ENCODE data around the gene SLMAP.

SLMAP gene

DNA sequence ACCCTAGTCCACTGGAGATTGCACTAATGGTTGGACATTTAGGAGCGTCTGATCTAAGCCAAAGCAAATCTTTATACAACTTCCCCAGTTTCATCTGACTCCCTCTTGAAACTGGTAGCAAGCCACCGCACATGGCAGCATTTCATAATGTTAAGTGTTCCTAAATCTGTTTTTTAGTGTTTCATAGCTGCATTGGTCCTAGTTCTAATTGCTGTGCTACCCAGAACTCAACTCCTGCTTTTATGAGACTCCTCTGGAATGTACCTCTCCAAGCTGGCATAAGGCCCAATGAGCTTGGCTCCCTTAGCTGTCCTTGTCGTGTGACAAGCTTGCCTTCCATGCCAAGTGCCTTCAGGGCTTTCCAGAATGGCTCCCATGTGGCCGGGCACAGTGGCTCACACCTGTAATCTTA, 186.8 kb downstream of the SLMAP start:
- H3K27me3 ChIP-seq (ENCODE audit: insufficient read depth, poor library complexity, severe bottlenecking), result no peaks in the 10 kb centered on the region
- no peak for DNase-seq (ENCODE audit: low read depth in 1 of 2, low spot score in 1 of 2)
- H3K4me3 ChIP-seq (replicated peaks; ENCODE audit: insufficient read depth, low read length), result no peak overlapping the region
- no peak overlapping the region for H3K27ac ChIP-seq (replicated peaks)
- TF ChIP-seq, protein P1, sequence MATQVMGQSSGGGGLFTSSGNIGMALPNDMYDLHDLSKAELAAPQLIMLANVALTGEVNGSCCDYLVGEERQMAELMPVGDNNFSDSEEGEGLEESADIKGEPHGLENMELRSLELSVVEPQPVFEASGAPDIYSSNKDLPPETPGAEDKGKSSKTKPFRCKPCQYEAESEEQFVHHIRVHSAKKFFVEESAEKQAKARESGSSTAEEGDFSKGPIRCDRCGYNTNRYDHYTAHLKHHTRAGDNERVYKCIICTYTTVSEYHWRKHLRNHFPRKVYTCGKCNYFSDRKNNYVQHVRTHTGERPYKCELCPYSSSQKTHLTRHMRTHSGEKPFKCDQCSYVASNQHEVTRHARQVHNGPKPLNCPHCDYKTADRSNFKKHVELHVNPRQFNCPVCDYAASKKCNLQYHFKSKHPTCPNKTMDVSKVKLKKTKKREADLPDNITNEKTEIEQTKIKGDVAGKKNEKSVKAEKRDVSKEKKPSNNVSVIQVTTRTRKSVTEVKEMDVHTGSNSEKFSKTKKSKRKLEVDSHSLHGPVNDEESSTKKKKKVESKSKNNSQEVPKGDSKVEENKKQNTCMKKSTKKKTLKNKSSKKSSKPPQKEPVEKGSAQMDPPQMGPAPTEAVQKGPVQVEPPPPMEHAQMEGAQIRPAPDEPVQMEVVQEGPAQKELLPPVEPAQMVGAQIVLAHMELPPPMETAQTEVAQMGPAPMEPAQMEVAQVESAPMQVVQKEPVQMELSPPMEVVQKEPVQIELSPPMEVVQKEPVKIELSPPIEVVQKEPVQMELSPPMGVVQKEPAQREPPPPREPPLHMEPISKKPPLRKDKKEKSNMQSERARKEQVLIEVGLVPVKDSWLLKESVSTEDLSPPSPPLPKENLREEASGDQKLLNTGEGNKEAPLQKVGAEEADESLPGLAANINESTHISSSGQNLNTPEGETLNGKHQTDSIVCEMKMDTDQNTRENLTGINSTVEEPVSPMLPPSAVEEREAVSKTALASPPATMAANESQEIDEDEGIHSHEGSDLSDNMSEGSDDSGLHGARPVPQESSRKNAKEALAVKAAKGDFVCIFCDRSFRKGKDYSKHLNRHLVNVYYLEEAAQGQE (IDR thresholded peaks at IDR 0.05; ENCODE audit: insufficient replicate concordance, low read depth), result no peak
- no peak for TF ChIP-seq POLR2AphosphoS5 (IDR thresholded peaks at IDR 0.05; ENCODE audit: low read depth)
- TF ChIP-seq GABPA (IDR thresholded peaks at IDR 0.05; ENCODE audit: low read depth), result no peak
- no peak for TF ChIP-seq SPI1 (IDR thresholded peaks at IDR 0.05; ENCODE audit: borderline replicate concordance, low read depth)

DNA sequence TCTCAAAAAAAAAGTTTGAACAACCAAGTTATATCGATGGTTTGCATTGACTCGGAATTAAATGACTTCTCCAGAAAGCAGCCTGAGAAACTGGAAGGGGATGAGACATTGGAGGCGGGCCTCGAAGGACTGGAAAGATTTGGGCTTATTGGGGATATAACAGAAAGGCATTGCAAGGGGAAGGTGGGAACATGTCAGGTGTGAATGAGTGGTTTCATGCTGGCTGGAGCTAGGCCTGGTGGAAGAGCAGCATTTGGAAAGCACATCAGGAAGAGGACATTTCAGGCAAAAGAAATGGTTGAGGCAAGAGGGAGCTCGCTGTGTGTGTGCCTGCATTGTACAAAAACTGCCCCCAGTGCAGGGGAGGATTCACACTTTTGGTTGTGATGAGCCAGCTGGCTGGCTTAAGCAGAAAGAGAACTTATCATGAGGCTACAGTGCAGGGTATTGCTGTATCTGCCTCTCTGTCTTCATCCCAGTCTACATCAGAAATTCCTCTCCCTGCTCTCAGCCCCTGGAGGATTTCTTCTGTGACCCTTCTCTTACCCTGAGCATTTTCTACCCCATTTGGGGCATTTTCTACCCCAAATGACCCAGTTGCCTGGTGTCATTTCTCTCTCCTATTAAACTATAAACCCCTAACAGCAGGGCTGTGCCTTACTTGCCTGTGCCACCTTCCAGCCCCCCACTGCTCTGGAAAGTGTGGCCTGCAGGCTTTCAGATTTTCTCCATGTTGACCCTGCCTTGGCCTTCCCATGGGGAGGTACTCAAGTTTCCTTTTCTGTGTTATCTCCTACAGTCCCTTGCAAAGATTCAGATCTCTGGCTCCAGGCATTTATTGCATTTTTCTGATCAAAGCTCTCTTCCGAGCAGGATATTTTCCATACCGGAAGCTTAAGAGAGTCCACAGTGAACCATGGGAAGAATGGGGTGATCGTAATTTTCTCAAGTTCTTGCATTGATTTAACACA, 187.7 kb downstream of the SLMAP start:
- TF ChIP-seq, protein P1 (IDR thresholded peaks at IDR 0.05; ENCODE audit: insufficient replicate concordance, low read depth), result no peak
- TF ChIP-seq POLR2AphosphoS5 (IDR thresholded peaks at IDR 0.05; ENCODE audit: low read depth), result no peak
- TF ChIP-seq GABPA (IDR thresholded peaks at IDR 0.05; ENCODE audit: low read depth), result no peak
- no peak for TF ChIP-seq SPI1 (IDR thresholded peaks at IDR 0.05; ENCODE audit: borderline replicate concordance, low read depth)
- TF ChIP-seq, protein P2, sequence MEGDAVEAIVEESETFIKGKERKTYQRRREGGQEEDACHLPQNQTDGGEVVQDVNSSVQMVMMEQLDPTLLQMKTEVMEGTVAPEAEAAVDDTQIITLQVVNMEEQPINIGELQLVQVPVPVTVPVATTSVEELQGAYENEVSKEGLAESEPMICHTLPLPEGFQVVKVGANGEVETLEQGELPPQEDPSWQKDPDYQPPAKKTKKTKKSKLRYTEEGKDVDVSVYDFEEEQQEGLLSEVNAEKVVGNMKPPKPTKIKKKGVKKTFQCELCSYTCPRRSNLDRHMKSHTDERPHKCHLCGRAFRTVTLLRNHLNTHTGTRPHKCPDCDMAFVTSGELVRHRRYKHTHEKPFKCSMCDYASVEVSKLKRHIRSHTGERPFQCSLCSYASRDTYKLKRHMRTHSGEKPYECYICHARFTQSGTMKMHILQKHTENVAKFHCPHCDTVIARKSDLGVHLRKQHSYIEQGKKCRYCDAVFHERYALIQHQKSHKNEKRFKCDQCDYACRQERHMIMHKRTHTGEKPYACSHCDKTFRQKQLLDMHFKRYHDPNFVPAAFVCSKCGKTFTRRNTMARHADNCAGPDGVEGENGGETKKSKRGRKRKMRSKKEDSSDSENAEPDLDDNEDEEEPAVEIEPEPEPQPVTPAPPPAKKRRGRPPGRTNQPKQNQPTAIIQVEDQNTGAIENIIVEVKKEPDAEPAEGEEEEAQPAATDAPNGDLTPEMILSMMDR (IDR thresholded peaks at IDR 0.05; ENCODE audit: insufficient read depth, low read length), result no peak
- no peak for DNase-seq (ENCODE audit: low read depth in 1 of 2, low spot score in 1 of 2)
- Histone ChIP-seq H3K27me3 (ENCODE audit: insufficient read depth, poor library complexity, severe bottlenecking) (no peaks in the 10 kb centered on the region), H3K27ac (replicated peaks) (no peak overlapping the region), H3K4me3 (replicated peaks; ENCODE audit: insufficient read depth, low read length) (no peak overlapping the region)

DNA sequence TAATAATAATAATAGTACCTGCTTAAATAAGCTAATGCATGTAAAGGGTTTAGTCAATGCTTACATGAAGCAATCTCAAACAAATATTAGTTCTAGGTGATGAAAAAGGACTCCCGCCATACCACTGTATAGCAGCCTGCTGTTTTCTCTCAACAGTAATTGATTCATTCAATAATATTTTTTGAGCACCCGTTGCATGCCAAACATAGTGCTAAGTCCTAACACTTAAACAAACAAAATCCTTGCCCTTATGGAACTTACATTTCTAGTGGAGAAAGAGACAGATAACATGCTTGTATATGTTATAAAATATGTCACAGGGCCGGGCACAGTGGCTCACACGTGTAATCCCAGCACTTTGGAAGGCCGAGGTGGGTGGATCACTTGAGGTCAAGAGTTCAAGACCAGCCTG, 190.9 kb downstream of the SLMAP start:
- no peaks in the 10 kb centered on the region for H3K27me3 ChIP-seq (ENCODE audit: insufficient read depth, poor library complexity, severe bottlenecking)
- no peak overlapping the region for H3K27ac ChIP-seq (replicated peaks)
- H3K4me3 ChIP-seq (replicated peaks; ENCODE audit: insufficient read depth, low read length), result no peak overlapping the region
- TF ChIP-seq, protein P2 (IDR thresholded peaks at IDR 0.05; ENCODE audit: insufficient read depth, low read length), result no peak
- TF ChIP-seq, protein P1 (IDR thresholded peaks at IDR 0.05; ENCODE audit: insufficient replicate concordance, low read depth), result no peak
- DNase-seq (ENCODE audit: low read depth in 1 of 2, low spot score in 1 of 2), result no peak

All from HL-60 (cell line).